HG02970 (cell line): ENCODE results near the gene CSRNP2.
A peak's percentile ranks its signal among the peaks of the same experiment; 100 is the strongest.
"Not testable (repeated sequence)": the region's sequence is repeated elsewhere in the genome, so short reads cannot be mapped to it uniquely, and the experiment has no call there.

Source experiments
- ATAC-seq: cut with Tn5 transposase; IDR thresholded peaks from one replicate; pipeline ENCODE4 v1.9.1; 2021; ENCODE audit warnings: mild to moderate bottlenecking, moderate library complexity, moderate number of reproducible peaks; ENCODE audit not compliant: unreplicated experiment, low FRiP score

The CSRNP2 gene

GRCh38 chr12:51078346-51078745 lies 5.0 kb downstream of the CSRNP2 start:
- ATAC-seq: not testable (repeated sequence)

- no peak for ATAC-seq
Observed at GRCh38 chr12:51077930-51078329, 5.5 kb downstream of the CSRNP2 start.

GRCh38 chr12:51076236-51076930 lies 7.0 kb downstream of the CSRNP2 start:
- ATAC-seq: no peak

- ATAC-seq: no peak
Observed at GRCh38 chr12:51075390-51075789, 8.0 kb downstream of the CSRNP2 start.

GRCh38 chr12:51071663-51072062 lies 11.7 kb downstream of the CSRNP2 start:
- no peak for ATAC-seq

- no peak for ATAC-seq
Observed at GRCh38 chr12:51070004-51070403, 13.4 kb downstream of the CSRNP2 start.

- ATAC-seq: no peak
Observed at GRCh38 chr12:51067771-51068170, 15.6 kb downstream of the CSRNP2 start.

GRCh38 chr12:51067229-51067628 lies 16.2 kb downstream of the CSRNP2 start:
- no peak for ATAC-seq

- ATAC-seq: no peak
Observed at GRCh38 chr12:51065530-51065929, 17.9 kb downstream of the CSRNP2 start.

GRCh38 chr12:51062631-51063397 lies 20.6 kb downstream of the CSRNP2 start:
- ATAC-seq: no peak

- ATAC-seq: no peak
Observed at GRCh38 chr12:51059086-51059485, 24.3 kb downstream of the CSRNP2 start.

GRCh38 chr12:51056242-51056641 lies 27.2 kb downstream of the CSRNP2 start:
- no peak for ATAC-seq

GRCh38 chr12:51055060-51055459 lies 28.3 kb downstream of the CSRNP2 start:
- no peak for ATAC-seq

- no peak for ATAC-seq
Observed at GRCh38 chr12:51051787-51052186, 31.6 kb downstream of the CSRNP2 start.

GRCh38 chr12:51049525-51049924 lies 33.9 kb downstream of the CSRNP2 start:
- ATAC-seq: no peak

- ATAC-seq: no peak
Observed at GRCh38 chr12:51048661-51049251, 34.6 kb downstream of the CSRNP2 start.

GRCh38 chr12:51047655-51048540 lies 35.5 kb downstream of the CSRNP2 start, which contains the start of gene LETMD1:
TSS of gene LETMD1 (plus strand) at chr12:51048327. CDS start at chr12:51048357, 30 bp downstream.
- peak; percentile 96 for ATAC-seq

- no peak for ATAC-seq
Observed at GRCh38 chr12:51036279-51036678, 47.1 kb downstream of the CSRNP2 start.

GRCh38 chr12:51033457-51034089 lies 49.8 kb downstream of the CSRNP2 start:
- ATAC-seq: no peak

- ATAC-seq: no peak
Observed at GRCh38 chr12:51033048-51033447, 50.3 kb downstream of the CSRNP2 start.
